GM13977 (cell line): Measurements from ENCODE around the gene CHI3L1.
A peak's percentile ranks its signal among the peaks of the same experiment; 100 is the strongest.

Experiments
- DNase-seq: peaks from one replicate; pipeline ENCODE4 v3.0.0; 2012; ENCODE audit warnings: low spot score
- CTCF ChIP-seq: IDR thresholded peaks from 2 replicates; pipeline ENCODE4 v1.5.1; 2012; ENCODE audit warnings: mild to moderate bottlenecking, control low read depth; ENCODE audit not compliant: insufficient read depth; ENCODE audit errors: extremely low read depth, missing control alignments
- in situ Hi-C: fragments of 300-500 bp; cut with MboI; formaldehyde crosslinking; loops from one replicate; pipeline ENCODE4 v1.12.0; 2022; ENCODE audit warnings: low sequenced_read_pairs, low pct_unique_long_range_greater_than_20kb, mixed read lengths, inconsistent platforms; ENCODE audit not compliant: unreplicated experiment

CHI3L1 gene

GRCh38 chr1:203223012-203223775 is 36.7 kb upstream of the CHI3L1 start:
- DNase-seq: no peak
- no peak for TF ChIP-seq CTCF
- in situ Hi-C loops: loop anchor here (10.0 kb wide), 1 partner anchor 188 kb away; no protein-coding TSS in a partner anchor

GRCh38 chr1:203219934-203220333 is 33.4 kb upstream of the CHI3L1 start:
- no peak for DNase-seq
- in situ Hi-C loops: loop anchor here (10.0 kb wide), 1 partner anchor 185 kb away; no protein-coding TSS in a partner anchor
- TF ChIP-seq CTCF: no peak

DNA sequence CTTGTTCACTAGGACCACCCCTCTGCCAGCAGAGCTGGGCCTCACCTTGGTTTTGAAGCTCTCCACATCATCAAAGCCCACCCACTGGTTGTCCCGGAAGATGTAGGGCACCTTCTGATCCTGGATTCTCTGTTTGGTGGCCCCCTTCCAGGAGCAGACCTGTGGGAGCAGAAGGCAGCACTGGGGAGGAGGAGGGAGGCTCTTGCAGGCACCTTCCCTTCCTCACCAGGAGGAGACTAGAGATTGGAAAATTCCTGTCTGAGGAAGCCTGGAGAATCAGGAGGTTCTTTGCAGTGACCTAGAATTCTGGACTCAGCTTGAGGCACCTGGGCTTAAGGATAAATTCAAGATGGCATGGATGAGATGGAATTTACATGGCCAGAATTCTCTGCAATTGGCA is 32.7 kb upstream of the CHI3L1 start:
- in situ Hi-C loops: no loop called here
- no peak for TF ChIP-seq CTCF
- DNase-seq: no peak

GRCh38 chr1:203217668-203218067 is 31.2 kb upstream of the CHI3L1 start:
- TF ChIP-seq CTCF: no peak
- in situ Hi-C loops: no loop called here
- DNase-seq: no peak

GRCh38 chr1:203217139-203217655 is 30.7 kb upstream of the CHI3L1 start:
- peak; percentile 3 for TF ChIP-seq CTCF
- DNase-seq: no peak
- in situ Hi-C loops: no loop called here

GRCh38 chr1:203216274-203217138 is 30.0 kb upstream of the CHI3L1 start:
- in situ Hi-C loops: no loop called here
- TF ChIP-seq CTCF: peak; percentile 77
- peak; percentile 75 for DNase-seq
